OCI-LY1 (cell line): ENCODE results near the gene CCDC142.

ENCODE experiments used
- H2AFZ ChIP-seq: fragments of 200-600 bp; sonication (generic), shearing (Covaris generic); 2 replicates; pipeline ENCODE4 v1.6.0; 2014; ENCODE audit warnings: antibody characterized with exemption, mild to moderate bottlenecking, low read length
- H3F3A ChIP-seq: fragments of 200-600 bp; sonication (generic), shearing (Covaris generic); 2 replicates; pipeline ENCODE4 v1.6.0; 2014; ENCODE audit warnings: mild to moderate bottlenecking, antibody characterized with exemption, low read length, moderate library complexity; ENCODE audit not compliant: insufficient read depth
- H3K27ac ChIP-seq: fragments of 200-600 bp; sonication (generic); 2 replicates; pipeline ENCODE4 v1.5.1; 2014; ENCODE audit warnings: low read length, mixed run types, mild to moderate bottlenecking, low read depth; ENCODE audit not compliant: poor library complexity, severe bottlenecking
- H3K27me3 ChIP-seq: fragments of 200-600 bp; sonication (generic); 2 replicates; pipeline ENCODE4 v1.6.0; 2014; ENCODE audit warnings: antibody characterized with exemption, mild to moderate bottlenecking, low read length, moderate library complexity; ENCODE audit not compliant: insufficient read depth
- H3K36me3 ChIP-seq: fragments of 200-600 bp; sonication (generic); 2 replicates; pipeline ENCODE4 v1.6.1; 2014; ENCODE audit warnings: mild to moderate bottlenecking, antibody characterized with exemption, low read length, moderate library complexity, mixed read lengths; ENCODE audit not compliant: insufficient read depth
- H3K4me1 ChIP-seq: fragments of 200-600 bp; sonication (generic); 2 replicates; pipeline ENCODE4 v1.5.1; 2014; ENCODE audit warnings: mild to moderate bottlenecking, low read length, moderate library complexity; ENCODE audit not compliant: insufficient read depth, severe bottlenecking
- H3K4me2 ChIP-seq: fragments of 200-600 bp; sonication (generic), shearing (Covaris generic); 2 replicates; pipeline ENCODE4 v1.6.1; 2014; ENCODE audit warnings: low read length
- H3K4me3 ChIP-seq: fragments of 200-600 bp; sonication (generic); 2 replicates; pipeline ENCODE4 v1.5.1; 2014; ENCODE audit warnings: low read length, low read depth, mild to moderate bottlenecking, mixed read lengths; ENCODE audit not compliant: poor library complexity, severe bottlenecking
- H3K79me2 ChIP-seq: fragments of 200-600 bp; shearing (Covaris generic); 2 replicates; pipeline ENCODE4 v1.6.1; 2016; ENCODE audit warnings: mixed run types, low read length, mixed read lengths; ENCODE audit not compliant: insufficient read depth
- H3K9ac ChIP-seq: fragments of 200-600 bp; sonication (generic), shearing (Covaris generic); 2 replicates; pipeline ENCODE4 v1.6.1; 2014; ENCODE audit warnings: mild to moderate bottlenecking, low read length, mixed read lengths
- H3K9me2 ChIP-seq: fragments of 200-600 bp; sonication (generic), shearing (Covaris generic); 2 replicates; pipeline ENCODE4 v1.6.1; 2014; ENCODE audit warnings: low read depth, mild to moderate bottlenecking, low read length, mixed read lengths
- H3K9me3 ChIP-seq: fragments of 200-600 bp; shearing (Covaris generic); 2 replicates; pipeline ENCODE4 v1.6.1; 2014; ENCODE audit warnings: low read length, mixed read lengths
- H4K20me1 ChIP-seq: fragments of 200-600 bp; sonication (generic), shearing (Covaris generic); 2 replicates; pipeline ENCODE4 v1.6.0; 2016; ENCODE audit warnings: mild to moderate bottlenecking, low read length; ENCODE audit not compliant: insufficient read depth
- CTCF ChIP-seq: fragments of 200-600 bp; sonication (generic), shearing (Covaris generic); IDR thresholded peaks from 2 replicates; pipeline ENCODE4 v1.5.1; 2017; ENCODE audit warnings: mild to moderate bottlenecking, antibody characterized with exemption, low read length, moderate library complexity, mixed read lengths
- EZH2 ChIP-seq: fragments of 200-600 bp; sonication (generic), shearing (Covaris generic); IDR thresholded peaks from 2 replicates; pipeline ENCODE4 v1.8.0; 2017; ENCODE audit warnings: borderline replicate concordance, mixed run types, mild to moderate bottlenecking, antibody characterized with exemption, low read length, moderate library complexity, mixed read lengths

Gene CCDC142

GRCh38 chr2:74530239-74531187 is 47.7 kb upstream of the CCDC142 start:
- H3K27me3 ChIP-seq: no peaks in the 10 kb centered on the region
- no peak overlapping the region for H2AFZ ChIP-seq
- H3K36me3 ChIP-seq: peaks cover 57% of the 10 kb centered on the region
- peak overlapping the region; percentile 91 for H3K4me3 ChIP-seq
- no peaks in the 10 kb centered on the region for H3K9me3 ChIP-seq
- TF ChIP-seq EZH2: no peak
- H3K9me2 ChIP-seq: no peaks in the 10 kb centered on the region
- H3K27ac ChIP-seq: peak overlapping the region; percentile 55
- peaks cover 10% of the 10 kb centered on the region for H3K79me2 ChIP-seq
- H3K4me1 ChIP-seq: peaks cover 29% of the 10 kb centered on the region
- H3F3A ChIP-seq: no peaks in the 10 kb centered on the region
- H4K20me1 ChIP-seq: no peaks in the 10 kb centered on the region
- peak overlapping the region; percentile 99 for H3K9ac ChIP-seq
- peak overlapping the region; percentile 95 for H3K4me2 ChIP-seq

- Histone ChIP-seq H3K9me2 (no peaks in the 10 kb centered on the region), H2AFZ (no peak within 1 kb of the TSS), H3K4me3 (peak within 1 kb of the TSS; percentile 91), H3K27ac (peak within 1 kb of the TSS; percentile 78), H3F3A (no peaks in the 10 kb centered on the region), H3K9ac (peak within 1 kb of the TSS; percentile 99), H4K20me1 (no peaks in the 10 kb centered on the region), H3K9me3 (no peaks in the 10 kb centered on the region), H3K27me3 (no peaks in the 10 kb centered on the region), H3K79me2 (peaks cover 10% of the 10 kb centered on the region), H3K4me1 (peaks cover 29% of the 10 kb centered on the region), H3K4me2 (peak within 1 kb of the TSS; percentile 95), H3K36me3 (peaks cover 59% of the 10 kb centered on the region)
- no peak for TF ChIP-seq CTCF
- no peak for TF ChIP-seq EZH2
Measured at GRCh38 chr2:74529357-74530238, 46.8 kb upstream of the CCDC142 start, which contains the start of the genes AUP1 and HTRA2. Gene AUP1 (minus strand): TSS chr2:74529706. CDS start chr2:74529629, 77 bp downstream. Gene HTRA2 (plus strand): TSS chr2:74529933. CDS start chr2:74530007, 74 bp downstream.

GRCh38 chr2:74528600-74529356 is 46.0 kb upstream of the CCDC142 start:
- Histone ChIP-seq H3K27me3 (no peaks in the 10 kb centered on the region), H2AFZ (no peak overlapping the region), H3K9me3 (no peaks in the 10 kb centered on the region), H3K79me2 (peaks cover 10% of the 10 kb centered on the region), H4K20me1 (no peaks in the 10 kb centered on the region), H3K4me2 (peak overlapping the region; percentile 93), H3K4me3 (peak overlapping the region; percentile 91), H3F3A (no peaks in the 10 kb centered on the region), H3K27ac (peak overlapping the region; percentile 78), H3K9ac (peak overlapping the region; percentile 99), H3K36me3 (peaks cover 59% of the 10 kb centered on the region), H3K9me2 (no peaks in the 10 kb centered on the region), H3K4me1 (peaks cover 29% of the 10 kb centered on the region)
- TF ChIP-seq EZH2 (no peak), CTCF (0 out of 2 replicates have a peak, but pooled peaks have one; percentile 18)
